ENCODE results near the gene CLDN4. TPM values are rescaled to one million over a fixed set of nuclear protein-coding genes. Genes with fewer than 3 reads are reported as not detected.

The CLDN4 gene
- polyA plus RNA-seq, 1 donor (not counting 4 experiments of a cell fraction or from before 2014, with no cell fraction given) = 7.2 TPM

- peaks cover 59% of the 10 kb centered on the region for H3K4me1 ChIP-seq (ENCODE audit: control insufficient read depth, extremely low read depth, insufficient read depth, low read length)
- H2AFZ ChIP-seq (ENCODE audit: control insufficient read depth, low read length) = peak overlapping the region; percentile 56
- dilution Hi-C loops (cut with MboI; ENCODE audit: extremely low pct_ligation_motif_present, low sequenced_read_pairs) = no loop called here
- H4K20me1 ChIP-seq (ENCODE audit: control insufficient read depth, extremely low read depth, insufficient read depth, low read length) = no peaks in the 10 kb centered on the region
- H3K27me3 ChIP-seq (ENCODE audit: control insufficient read depth, extremely low read depth, insufficient read depth, low read length) = no peaks in the 10 kb centered on the region
- H3K4me2 ChIP-seq (ENCODE audit: control insufficient read depth, extremely low read depth, insufficient read depth, low read depth, low read length) = peak overlapping the region; percentile 60
- peak overlapping the region; percentile 44 for H3K9ac ChIP-seq (ENCODE audit: control insufficient read depth, extremely low read depth, insufficient read depth, low read length)
- FAIRE-seq (no peak), DNase-seq (ENCODE audit: low read depth, low spot score) (no peak)
- peak overlapping the region; percentile 36 for H3K27ac ChIP-seq (ENCODE audit: control insufficient read depth, insufficient read depth, low read length)
- TF ChIP-seq CTCF (optimal IDR thresholded peaks at IDR 0.05 in 1 of 3, IDR thresholded peaks at IDR 0.05 in 1 of 3, conservative IDR thresholded peaks at IDR 0.05 in 1 of 3; ENCODE audit: extremely low read depth in 1 of 3, insufficient read depth in 2 of 3, low read length in 3 of 3) (no peak), EZH2 (IDR thresholded peaks at IDR 0.05; ENCODE audit: low read length) (no peak)
- H3K36me3 ChIP-seq (ENCODE audit: control insufficient read depth in 2 of 2, extremely low read depth in 1 of 2, insufficient read depth in 2 of 2, low read length in 2 of 2) = no peaks in the 10 kb centered on the region
- no peaks in the 10 kb centered on the region for H3K9me1 ChIP-seq (ENCODE audit: control insufficient read depth, extremely low read depth, insufficient read depth, low read length)
- H3K4me3 ChIP-seq (ENCODE audit: control insufficient read depth in 2 of 3, extremely low read depth in 1 of 3, insufficient read depth in 2 of 3, low read depth in 1 of 3, low read length in 3 of 3) = peak overlapping the region in 2 of 3 experiments; percentile 35 to 36
- no peaks in the 10 kb centered on the region for H3K79me2 ChIP-seq (ENCODE audit: control insufficient read depth, insufficient read depth, low read length)
- no peaks in the 10 kb centered on the region for H3K9me3 ChIP-seq (ENCODE audit: control insufficient read depth, low read depth, low read length)
Measured at GRCh38 chr7:73831834-73832651, 1.2 kb downstream of the CLDN4 start.

- peaks cover 55% of the 10 kb centered on the region for H3K4me1 ChIP-seq (ENCODE audit: control insufficient read depth, extremely low read depth, insufficient read depth, low read length)
- H4K20me1 ChIP-seq (ENCODE audit: control insufficient read depth, extremely low read depth, insufficient read depth, low read length) = no peaks in the 10 kb centered on the region
- no peak for TF ChIP-seq EZH2 (IDR thresholded peaks at IDR 0.05; ENCODE audit: low read length)
- no peak for TF ChIP-seq CTCF (optimal IDR thresholded peaks at IDR 0.05 in 1 of 3, IDR thresholded peaks at IDR 0.05 in 1 of 3, conservative IDR thresholded peaks at IDR 0.05 in 1 of 3; ENCODE audit: extremely low read depth in 1 of 3, insufficient read depth in 2 of 3, low read length in 3 of 3)
- DNase-seq (ENCODE audit: low read depth, low spot score) (no peak), FAIRE-seq (no peak)
- no peak overlapping the region for H2AFZ ChIP-seq (ENCODE audit: control insufficient read depth, low read length)
- no peaks in the 10 kb centered on the region for H3K27me3 ChIP-seq (ENCODE audit: control insufficient read depth, extremely low read depth, insufficient read depth, low read length)
- H3K9me1 ChIP-seq (ENCODE audit: control insufficient read depth, extremely low read depth, insufficient read depth, low read length) = no peaks in the 10 kb centered on the region
- no peak overlapping the region for H3K9ac ChIP-seq (ENCODE audit: control insufficient read depth, extremely low read depth, insufficient read depth, low read length)
- H3K4me2 ChIP-seq (ENCODE audit: control insufficient read depth, extremely low read depth, insufficient read depth, low read depth, low read length) = no peak overlapping the region
- dilution Hi-C loops (cut with MboI; ENCODE audit: extremely low pct_ligation_motif_present, low sequenced_read_pairs) = no loop called here
- H3K27ac ChIP-seq (ENCODE audit: control insufficient read depth, insufficient read depth, low read length) = no peak overlapping the region
- no peaks in the 10 kb centered on the region for H3K79me2 ChIP-seq (ENCODE audit: control insufficient read depth, insufficient read depth, low read length)
- H3K36me3 ChIP-seq (ENCODE audit: control insufficient read depth in 2 of 2, extremely low read depth in 1 of 2, insufficient read depth in 2 of 2, low read length in 2 of 2) = no peaks in the 10 kb centered on the region
- H3K9me3 ChIP-seq (ENCODE audit: control insufficient read depth, low read depth, low read length) = no peaks in the 10 kb centered on the region
- peak overlapping the region in 1 of 3 experiments; percentile 14 for H3K4me3 ChIP-seq (ENCODE audit: control insufficient read depth in 2 of 3, extremely low read depth in 1 of 3, insufficient read depth in 2 of 3, low read depth in 1 of 3, low read length in 3 of 3)
Measured at GRCh38 chr7:73832806-73833205, 2.0 kb downstream of the CLDN4 start.
